ENCODE data around the gene INMT. TPM values are rescaled to one million over a fixed set of nuclear protein-coding genes. Genes with fewer than 3 reads are reported as not detected.

INMT gene
- total and polyA plus RNA-seq, 2 of the 8 experiments (the other 6 are each of a cell fraction or from before 2014, with no cell fraction given): 0.60 to 0.94 TPM

- TF ChIP-seq CHD7 (IDR thresholded peaks at IDR 0.05; ENCODE audit: insufficient replicate concordance, low read length) (no peak), RBBP5 (IDR thresholded peaks at IDR 0.05; ENCODE audit: borderline replicate concordance, low read depth, low read length) (no peak), SIX5 (IDR thresholded peaks at IDR 0.05; ENCODE audit: low read depth, low read length) (no peak), TAF7 (optimal IDR thresholded peaks at IDR 0.05; ENCODE audit: borderline replicate concordance, low read depth, low read length) (no peak), TCF12 (IDR thresholded peaks at IDR 0.05; ENCODE audit: low read depth, low read length) (no peak), SIRT6 (IDR thresholded peaks at IDR 0.05; ENCODE audit: low read length) (no peak), CHD2 (IDR thresholded peaks at IDR 0.05; ENCODE audit: low read length) (no peak), KDM4A (IDR thresholded peaks at IDR 0.05; ENCODE audit: low read depth, low read length, severe bottlenecking) (no peak), JUND (IDR thresholded peaks at IDR 0.05; ENCODE audit: low read length) (no peak)
- TF ChIP-seq, protein P1, sequence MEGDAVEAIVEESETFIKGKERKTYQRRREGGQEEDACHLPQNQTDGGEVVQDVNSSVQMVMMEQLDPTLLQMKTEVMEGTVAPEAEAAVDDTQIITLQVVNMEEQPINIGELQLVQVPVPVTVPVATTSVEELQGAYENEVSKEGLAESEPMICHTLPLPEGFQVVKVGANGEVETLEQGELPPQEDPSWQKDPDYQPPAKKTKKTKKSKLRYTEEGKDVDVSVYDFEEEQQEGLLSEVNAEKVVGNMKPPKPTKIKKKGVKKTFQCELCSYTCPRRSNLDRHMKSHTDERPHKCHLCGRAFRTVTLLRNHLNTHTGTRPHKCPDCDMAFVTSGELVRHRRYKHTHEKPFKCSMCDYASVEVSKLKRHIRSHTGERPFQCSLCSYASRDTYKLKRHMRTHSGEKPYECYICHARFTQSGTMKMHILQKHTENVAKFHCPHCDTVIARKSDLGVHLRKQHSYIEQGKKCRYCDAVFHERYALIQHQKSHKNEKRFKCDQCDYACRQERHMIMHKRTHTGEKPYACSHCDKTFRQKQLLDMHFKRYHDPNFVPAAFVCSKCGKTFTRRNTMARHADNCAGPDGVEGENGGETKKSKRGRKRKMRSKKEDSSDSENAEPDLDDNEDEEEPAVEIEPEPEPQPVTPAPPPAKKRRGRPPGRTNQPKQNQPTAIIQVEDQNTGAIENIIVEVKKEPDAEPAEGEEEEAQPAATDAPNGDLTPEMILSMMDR (IDR thresholded peaks at IDR 0.05; ENCODE audit: control extremely low read depth in 1 of 3, insufficient read depth in 1 of 3, low read depth in 1 of 3, low read length in 3 of 3): no peak
Observed at GRCh38 chr7:30744075-30744417, 7.9 kb upstream of the INMT start (continued).
